ENCODE results near the gene CFAP77.

Gene CFAP77

GRCh38 chr9:132446887-132447286, 36.9 kb downstream of the CFAP77 start:
- Histone ChIP-seq H3K4me1 (ENCODE audit: control insufficient read depth, insufficient read depth, low read depth, low read length) (peaks cover 2% of the 10 kb centered on the region), H3K4me3 (ENCODE audit: insufficient read depth in 1 of 2, low read depth in 1 of 2, low read length in 2 of 2) (no peak overlapping the region), H2BK15ac (ENCODE audit: low read depth, poor library complexity, severe bottlenecking) (no peak overlapping the region), H3K4ac (ENCODE audit: low read depth in 1 of 2, low read length in 2 of 2) (no peak overlapping the region), H2AK5ac (ENCODE audit: low read length, severe bottlenecking) (no peak overlapping the region), H2BK5ac (ENCODE audit: low read depth, low read length, poor library complexity, severe bottlenecking) (no peak overlapping the region), H2AFZ (ENCODE audit: low read depth, low read length) (no peak overlapping the region), H3K4me2 (ENCODE audit: low read length, poor library complexity, severe bottlenecking) (no peak overlapping the region), H2BK12ac (ENCODE audit: low read length in 2 of 2) (no peak overlapping the region), H3K27me3 (ENCODE audit: control insufficient read depth in 1 of 2, insufficient read depth in 1 of 2, low read length in 2 of 2) (peaks cover 36 to 70% of the 10 kb centered on the region in 2 experiments), H4K8ac (ENCODE audit: low read length) (no peak overlapping the region), H2BK120ac (ENCODE audit: low read depth, low read length) (no peak overlapping the region), H3K27ac (ENCODE audit: low read length, poor library complexity, severe bottlenecking) (no peak overlapping the region), H3K18ac (ENCODE audit: low read depth in 1 of 2, low read length in 2 of 2) (no peak overlapping the region), H4K91ac (ENCODE audit: low read length) (no peak overlapping the region), H3K79me1 (replicated peaks; ENCODE audit: low read length, poor library complexity, severe bottlenecking) (no peaks in the 10 kb centered on the region), H3K9ac (ENCODE audit: low read length) (no peak overlapping the region), H3K9me3 (ENCODE audit: control insufficient read depth, low read length) (no peaks in the 10 kb centered on the region), H3K36me3 (ENCODE audit: control insufficient read depth in 1 of 2, insufficient read depth in 2 of 2, low read depth in 1 of 2, low read length in 2 of 2) (no peaks in the 10 kb centered on the region), H3K23ac (ENCODE audit: low read length in 2 of 2) (no peak overlapping the region), H3K14ac (ENCODE audit: low read length in 2 of 2) (no peak overlapping the region)
- WGBS = 100% methylated on average over 3 of the region's 3 CpGs
- DNase-seq = no peak

GRCh38 chr9:132447346-132447745, 37.3 kb downstream of the CFAP77 start:
- H2BK120ac ChIP-seq (ENCODE audit: low read depth, low read length) = no peak overlapping the region
- no peak overlapping the region for H3K4ac ChIP-seq (ENCODE audit: low read depth in 1 of 2, low read length in 2 of 2)
- H3K4me1 ChIP-seq (ENCODE audit: control insufficient read depth, insufficient read depth, low read depth, low read length) = peaks cover 2% of the 10 kb centered on the region
- no peaks in the 10 kb centered on the region for H3K36me3 ChIP-seq (ENCODE audit: control insufficient read depth in 1 of 2, insufficient read depth in 2 of 2, low read depth in 1 of 2, low read length in 2 of 2)
- 53% methylated on average over 11 of the region's 20 CpGs for WGBS
- H2BK5ac ChIP-seq (ENCODE audit: low read depth, low read length, poor library complexity, severe bottlenecking) = no peak overlapping the region
- H2AK5ac ChIP-seq (ENCODE audit: low read length, severe bottlenecking) = no peak overlapping the region
- H3K27ac ChIP-seq (ENCODE audit: low read length, poor library complexity, severe bottlenecking) = no peak overlapping the region
- no peak overlapping the region for H3K9ac ChIP-seq (ENCODE audit: low read length)
- H3K18ac ChIP-seq (ENCODE audit: low read depth in 1 of 2, low read length in 2 of 2) = no peak overlapping the region
- H3K4me3 ChIP-seq (ENCODE audit: insufficient read depth in 1 of 2, low read depth in 1 of 2, low read length in 2 of 2) = no peak overlapping the region
- no peak overlapping the region for H2BK15ac ChIP-seq (ENCODE audit: low read depth, poor library complexity, severe bottlenecking)
- H2AFZ ChIP-seq (ENCODE audit: low read depth, low read length) = no peak overlapping the region
- H3K4me2 ChIP-seq (ENCODE audit: low read length, poor library complexity, severe bottlenecking) = no peak overlapping the region
- no peaks in the 10 kb centered on the region for H3K79me1 ChIP-seq (replicated peaks; ENCODE audit: low read length, poor library complexity, severe bottlenecking)
- no peak overlapping the region for H4K91ac ChIP-seq (ENCODE audit: low read length)
- H2BK12ac ChIP-seq (ENCODE audit: low read length in 2 of 2) = no peak overlapping the region
- no peak overlapping the region for H3K23ac ChIP-seq (ENCODE audit: low read length in 2 of 2)
- H3K27me3 ChIP-seq (ENCODE audit: control insufficient read depth in 1 of 2, insufficient read depth in 1 of 2, low read length in 2 of 2) = peaks cover 39 to 70% of the 10 kb centered on the region in 2 experiments
- DNase-seq = peak; percentile 6
- H3K14ac ChIP-seq (ENCODE audit: low read length in 2 of 2) = no peak overlapping the region
- H4K8ac ChIP-seq (ENCODE audit: low read length) = no peak overlapping the region
- no peaks in the 10 kb centered on the region for H3K9me3 ChIP-seq (ENCODE audit: control insufficient read depth, low read length)

GRCh38 chr9:132447902-132448301, 37.9 kb downstream of the CFAP77 start:
- H2BK120ac ChIP-seq (ENCODE audit: low read depth, low read length) = no peak overlapping the region

DNA sequence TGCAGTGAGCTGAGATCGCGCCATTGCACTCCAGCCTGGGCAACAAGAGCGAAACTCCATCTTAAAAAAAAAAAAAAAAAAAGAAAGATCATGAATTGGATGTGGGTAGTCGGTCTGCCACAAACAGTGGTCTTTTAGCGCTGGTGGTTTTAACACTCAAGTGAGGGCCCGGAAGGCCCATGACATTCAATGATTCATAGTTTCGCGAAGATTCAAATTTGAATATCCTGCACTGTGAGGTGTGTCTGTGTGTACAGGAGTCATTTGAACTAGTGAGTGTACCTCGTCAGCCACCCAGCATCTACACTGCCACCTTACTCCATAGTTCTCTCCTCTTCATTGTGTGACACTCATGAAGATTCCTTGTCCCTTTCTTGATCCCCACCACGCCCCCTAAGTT, 41.3 kb downstream of the CFAP77 start:
- Histone ChIP-seq H3K36me3 (ENCODE audit: control insufficient read depth in 1 of 2, insufficient read depth in 2 of 2, low read depth in 1 of 2, low read length in 2 of 2) (no peaks in the 10 kb centered on the region), H3K4me2 (ENCODE audit: low read length, poor library complexity, severe bottlenecking) (no peak overlapping the region), H3K23ac (ENCODE audit: low read length in 2 of 2) (no peak overlapping the region), H3K27me3 (ENCODE audit: control insufficient read depth in 1 of 2, insufficient read depth in 1 of 2, low read length in 2 of 2) (peaks cover 53 to 75% of the 10 kb centered on the region in 2 experiments), H2BK12ac (ENCODE audit: low read length in 2 of 2) (no peak overlapping the region), H2BK120ac (ENCODE audit: low read depth, low read length) (no peak overlapping the region), H3K4ac (ENCODE audit: low read depth in 1 of 2, low read length in 2 of 2) (no peak overlapping the region), H3K79me1 (replicated peaks; ENCODE audit: low read length, poor library complexity, severe bottlenecking) (no peaks in the 10 kb centered on the region), H3K18ac (ENCODE audit: low read depth in 1 of 2, low read length in 2 of 2) (no peak overlapping the region), H2AK5ac (ENCODE audit: low read length, severe bottlenecking) (no peak overlapping the region), H4K91ac (ENCODE audit: low read length) (no peak overlapping the region), H3K4me1 (ENCODE audit: control insufficient read depth, insufficient read depth, low read depth, low read length) (peaks cover 2% of the 10 kb centered on the region), H4K8ac (ENCODE audit: low read length) (no peak overlapping the region), H2BK5ac (ENCODE audit: low read depth, low read length, poor library complexity, severe bottlenecking) (no peak overlapping the region), H3K9ac (ENCODE audit: low read length) (no peak overlapping the region), H3K9me3 (ENCODE audit: control insufficient read depth, low read length) (no peaks in the 10 kb centered on the region), H3K4me3 (ENCODE audit: insufficient read depth in 1 of 2, low read depth in 1 of 2, low read length in 2 of 2) (no peak overlapping the region), H2AFZ (ENCODE audit: low read depth, low read length) (no peak overlapping the region), H3K14ac (ENCODE audit: low read length in 2 of 2) (no peak overlapping the region), H3K27ac (ENCODE audit: low read length, poor library complexity, severe bottlenecking) (no peak overlapping the region), H2BK15ac (ENCODE audit: low read depth, poor library complexity, severe bottlenecking) (no peak overlapping the region)
- WGBS = 81% methylated on average over 5 of the region's 10 CpGs
- no peak for DNase-seq

More at GRCh38 chr9:132447902-132448301, 37.9 kb downstream of the CFAP77 start:
- no peak overlapping the region for H3K27ac ChIP-seq (ENCODE audit: low read length, poor library complexity, severe bottlenecking)
- no peak overlapping the region for H3K9ac ChIP-seq (ENCODE audit: low read length)
- DNase-seq = no peak
- no peaks in the 10 kb centered on the region for H3K9me3 ChIP-seq (ENCODE audit: control insufficient read depth, low read length)
- 90% methylated on average over 1 of the region's 4 CpGs for WGBS
- no peak overlapping the region for H4K8ac ChIP-seq (ENCODE audit: low read length)
- no peak overlapping the region for H2AK5ac ChIP-seq (ENCODE audit: low read length, severe bottlenecking)
- H3K4me1 ChIP-seq (ENCODE audit: control insufficient read depth, insufficient read depth, low read depth, low read length) = peaks cover 2% of the 10 kb centered on the region
- H2BK5ac ChIP-seq (ENCODE audit: low read depth, low read length, poor library complexity, severe bottlenecking) = no peak overlapping the region
- no peak overlapping the region for H2AFZ ChIP-seq (ENCODE audit: low read depth, low read length)
- no peak overlapping the region for H3K18ac ChIP-seq (ENCODE audit: low read depth in 1 of 2, low read length in 2 of 2)
- H3K14ac ChIP-seq (ENCODE audit: low read length in 2 of 2) = no peak overlapping the region
- no peak overlapping the region for H3K4me3 ChIP-seq (ENCODE audit: insufficient read depth in 1 of 2, low read depth in 1 of 2, low read length in 2 of 2)
- H4K91ac ChIP-seq (ENCODE audit: low read length) = no peak overlapping the region
- peaks cover 45 to 70% of the 10 kb centered on the region in 2 experiments for H3K27me3 ChIP-seq (ENCODE audit: control insufficient read depth in 1 of 2, insufficient read depth in 1 of 2, low read length in 2 of 2)
- no peak overlapping the region for H2BK15ac ChIP-seq (ENCODE audit: low read depth, poor library complexity, severe bottlenecking)
- no peaks in the 10 kb centered on the region for H3K79me1 ChIP-seq (replicated peaks; ENCODE audit: low read length, poor library complexity, severe bottlenecking)
- H3K23ac ChIP-seq (ENCODE audit: low read length in 2 of 2) = no peak overlapping the region
- H2BK12ac ChIP-seq (ENCODE audit: low read length in 2 of 2) = no peak overlapping the region
- no peak overlapping the region for H3K4ac ChIP-seq (ENCODE audit: low read depth in 1 of 2, low read length in 2 of 2)
- H3K36me3 ChIP-seq (ENCODE audit: control insufficient read depth in 1 of 2, insufficient read depth in 2 of 2, low read depth in 1 of 2, low read length in 2 of 2) = no peaks in the 10 kb centered on the region
- no peak overlapping the region for H3K4me2 ChIP-seq (ENCODE audit: low read length, poor library complexity, severe bottlenecking)
